ENCODE data around the gene MOCOS.
"Not testable (repeated sequence)": the region's sequence is repeated elsewhere in the genome, so short reads cannot be mapped to it uniquely, and the experiment has no call there.

MOCOS gene, protein sequence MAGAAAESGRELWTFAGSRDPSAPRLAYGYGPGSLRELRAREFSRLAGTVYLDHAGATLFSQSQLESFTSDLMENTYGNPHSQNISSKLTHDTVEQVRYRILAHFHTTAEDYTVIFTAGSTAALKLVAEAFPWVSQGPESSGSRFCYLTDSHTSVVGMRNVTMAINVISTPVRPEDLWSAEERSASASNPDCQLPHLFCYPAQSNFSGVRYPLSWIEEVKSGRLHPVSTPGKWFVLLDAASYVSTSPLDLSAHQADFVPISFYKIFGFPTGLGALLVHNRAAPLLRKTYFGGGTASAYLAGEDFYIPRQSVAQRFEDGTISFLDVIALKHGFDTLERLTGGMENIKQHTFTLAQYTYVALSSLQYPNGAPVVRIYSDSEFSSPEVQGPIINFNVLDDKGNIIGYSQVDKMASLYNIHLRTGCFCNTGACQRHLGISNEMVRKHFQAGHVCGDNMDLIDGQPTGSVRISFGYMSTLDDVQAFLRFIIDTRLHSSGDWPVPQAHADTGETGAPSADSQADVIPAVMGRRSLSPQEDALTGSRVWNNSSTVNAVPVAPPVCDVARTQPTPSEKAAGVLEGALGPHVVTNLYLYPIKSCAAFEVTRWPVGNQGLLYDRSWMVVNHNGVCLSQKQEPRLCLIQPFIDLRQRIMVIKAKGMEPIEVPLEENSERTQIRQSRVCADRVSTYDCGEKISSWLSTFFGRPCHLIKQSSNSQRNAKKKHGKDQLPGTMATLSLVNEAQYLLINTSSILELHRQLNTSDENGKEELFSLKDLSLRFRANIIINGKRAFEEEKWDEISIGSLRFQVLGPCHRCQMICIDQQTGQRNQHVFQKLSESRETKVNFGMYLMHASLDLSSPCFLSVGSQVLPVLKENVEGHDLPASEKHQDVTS

DNA sequence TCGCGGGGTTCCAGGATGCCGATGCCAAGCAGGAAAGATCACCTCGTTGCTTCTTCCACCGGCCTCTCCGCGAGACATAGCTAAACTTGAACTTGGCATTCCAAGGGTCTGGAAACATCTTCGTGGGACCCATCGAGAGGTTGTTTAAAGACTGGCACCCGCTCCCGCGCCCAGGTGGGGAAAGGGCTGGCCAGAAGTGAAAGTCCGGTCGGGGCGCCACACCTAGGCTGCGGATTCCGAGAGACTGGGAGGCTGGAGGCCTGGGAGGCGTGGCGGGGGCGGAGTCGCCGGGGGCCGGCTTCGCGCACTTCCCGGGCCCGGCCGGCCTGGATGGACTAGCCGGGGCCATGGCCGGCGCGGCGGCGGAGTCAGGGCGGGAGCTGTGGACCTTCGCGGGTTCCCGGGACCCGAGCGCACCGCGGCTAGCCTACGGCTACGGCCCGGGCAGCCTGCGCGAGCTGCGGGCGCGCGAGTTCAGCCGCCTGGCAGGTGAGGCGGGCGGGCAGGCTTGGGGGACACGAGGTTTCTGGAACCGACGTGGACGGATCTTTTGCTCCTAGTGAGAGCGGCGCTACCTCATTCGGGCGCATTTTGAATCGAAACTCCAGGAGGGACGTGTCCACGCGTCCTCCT lies at the start of gene MOCOS:
TSS of gene MOCOS (plus strand) at position 305 of the 633 bp plus-strand sequence. CDS start at position 348, 43 bp downstream.
- peak; percentile 58 for DNase-seq

DNA sequence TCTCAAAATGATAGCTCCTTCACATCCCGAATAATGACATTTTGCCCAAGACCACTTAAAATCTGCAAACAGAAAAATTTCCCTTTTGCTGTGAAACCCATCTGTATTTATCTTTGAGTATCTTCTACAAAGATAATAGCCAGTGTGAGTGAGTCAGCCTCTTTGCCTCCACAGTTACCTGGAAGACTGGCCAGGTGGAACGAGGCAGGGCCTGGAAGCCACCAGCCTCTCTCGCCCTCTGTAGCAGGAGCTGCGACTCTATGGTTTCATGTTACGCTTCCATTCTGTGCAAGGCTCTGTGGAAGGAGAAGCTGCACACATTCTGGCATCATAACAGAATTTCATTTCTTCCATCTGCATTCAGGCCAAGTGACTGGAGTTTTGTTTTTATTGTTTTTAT lies 48.1 kb upstream of the MOCOS start:
- no peak for DNase-seq

DNA sequence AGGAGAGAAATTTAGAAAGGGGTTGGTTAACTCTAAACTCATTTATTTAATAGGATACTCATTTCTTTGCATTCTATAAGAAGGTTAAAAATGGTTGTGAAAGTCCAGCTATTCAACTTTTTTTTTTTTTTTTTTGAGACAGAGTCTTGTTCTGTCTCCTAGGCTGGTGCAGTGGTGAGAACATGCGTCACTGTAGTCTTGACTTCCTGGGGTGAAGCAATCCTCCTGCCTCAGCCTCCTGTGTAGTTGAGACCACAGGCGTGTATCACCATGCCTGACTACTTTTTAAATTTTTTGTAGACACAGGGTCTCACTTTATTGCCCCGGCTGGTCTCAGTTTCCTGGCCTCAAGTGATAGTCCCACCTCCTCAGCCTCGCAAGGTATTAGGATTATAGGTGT lies 45.7 kb upstream of the MOCOS start:
- no peak for DNase-seq

DNA sequence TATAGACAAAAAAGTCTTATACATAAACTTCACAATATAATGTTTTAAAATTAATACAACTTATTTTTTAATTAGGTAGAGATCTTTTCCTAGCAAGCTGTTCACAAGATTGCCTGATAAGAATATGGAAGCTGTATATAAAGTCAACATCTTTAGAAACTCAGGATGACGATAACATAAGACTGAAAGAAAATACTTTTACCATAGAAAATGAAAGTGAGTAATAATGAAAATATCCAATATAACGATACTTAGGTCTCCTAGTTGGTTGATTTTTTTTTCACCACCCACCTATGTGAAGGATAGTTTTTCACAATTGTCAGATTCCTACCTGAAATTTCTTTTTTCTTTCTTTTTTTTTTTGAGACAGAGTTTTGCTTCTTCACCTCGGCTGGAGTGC lies 44.5 kb upstream of the MOCOS start:
- no peak for DNase-seq

DNA sequence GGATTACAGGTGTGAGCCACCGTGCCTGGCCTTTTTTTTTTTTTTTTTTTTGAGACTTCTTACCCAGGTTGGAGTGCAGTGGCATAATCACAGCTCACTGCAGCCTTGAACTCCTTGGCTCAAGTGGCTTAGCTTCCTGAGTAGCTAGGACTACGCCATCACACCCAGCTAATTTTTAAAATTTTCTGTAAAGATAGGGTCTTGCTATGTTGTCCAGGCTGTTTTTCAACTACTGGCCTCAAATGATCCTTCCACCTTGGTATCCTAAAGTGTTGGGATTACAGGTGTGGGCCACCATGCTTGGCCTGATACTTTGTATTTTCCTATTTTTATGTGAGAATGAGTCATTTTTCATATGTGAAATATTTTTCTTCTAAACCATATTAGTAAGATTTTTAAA lies 43.9 kb upstream of the MOCOS start:
- no peak for DNase-seq

DNA sequence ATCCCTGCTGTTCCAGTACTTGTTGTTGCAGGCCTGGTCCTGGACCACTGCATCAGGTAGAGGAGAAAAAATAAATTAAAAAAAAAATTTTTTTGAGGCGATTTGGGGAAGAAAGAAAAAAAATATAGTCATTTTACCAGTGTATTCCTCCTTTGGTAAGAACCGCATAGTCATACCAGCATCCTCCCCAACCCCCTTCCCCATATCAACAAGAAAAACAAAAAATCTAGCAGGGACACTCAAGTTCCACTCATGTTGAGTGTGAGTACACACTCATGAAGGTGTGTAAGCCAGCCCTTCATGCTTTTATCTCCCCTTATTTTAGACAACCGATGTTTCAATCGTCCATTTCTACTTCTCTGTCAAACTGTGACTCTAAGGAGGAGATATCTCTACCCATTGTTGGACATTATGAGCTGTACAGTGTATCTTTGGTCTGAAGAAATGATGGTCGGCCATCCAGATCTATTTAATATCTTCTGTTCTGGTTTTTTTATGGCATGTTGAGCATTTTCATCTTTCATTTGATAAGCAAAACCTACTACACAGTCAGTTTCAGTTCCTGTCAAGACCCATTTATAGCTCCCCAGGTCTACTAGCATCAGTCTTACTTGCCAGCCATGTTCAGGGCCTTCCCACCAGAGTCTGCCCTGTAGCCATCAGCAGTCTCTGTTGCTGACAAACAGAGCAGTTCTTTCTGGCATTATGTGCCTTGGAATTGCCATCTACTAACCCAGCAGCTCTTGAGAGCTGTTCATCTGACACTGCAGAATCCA lies 37.6 kb upstream of the MOCOS start:
- no peak for DNase-seq

DNA sequence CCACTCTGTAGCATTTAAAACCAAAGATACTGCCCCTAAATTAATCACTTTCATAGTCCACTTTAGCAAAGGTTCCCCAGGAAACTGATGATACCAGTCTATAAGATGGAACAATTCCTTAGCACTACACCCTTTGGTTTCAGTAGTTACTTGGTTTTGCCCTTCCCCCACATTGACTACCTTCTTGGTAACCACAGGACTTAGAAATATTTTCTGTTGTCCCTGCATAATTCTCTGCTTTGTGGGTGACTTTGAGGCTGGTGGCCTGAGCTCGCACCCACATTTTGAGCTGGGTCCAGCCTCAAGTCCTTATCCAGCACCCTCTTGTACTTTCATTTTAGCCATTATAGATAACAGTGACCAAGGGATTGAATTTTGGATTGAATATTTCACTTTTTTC lies 34.5 kb upstream of the MOCOS start:
- DNase-seq: no peak

DNA sequence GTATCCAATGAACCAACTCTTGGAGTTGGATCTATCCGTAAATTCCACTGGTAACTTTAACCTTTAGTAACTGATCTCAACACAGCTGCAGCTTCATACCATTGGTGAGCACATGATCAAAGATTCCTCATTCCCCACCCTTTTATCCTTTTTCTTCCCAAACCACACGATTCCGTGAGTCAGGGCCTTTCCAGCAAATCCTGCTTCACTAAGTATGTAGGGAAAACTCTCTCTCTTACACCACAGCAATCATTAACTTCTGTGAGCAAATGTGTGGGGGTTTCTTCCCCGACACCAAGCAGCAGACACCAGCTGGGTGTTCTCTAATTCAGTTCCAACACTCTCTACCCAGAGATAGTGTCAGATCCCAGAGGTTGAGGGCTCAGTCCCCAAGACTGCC lies 34.1 kb upstream of the MOCOS start:
- peak; percentile 96 for DNase-seq

DNA sequence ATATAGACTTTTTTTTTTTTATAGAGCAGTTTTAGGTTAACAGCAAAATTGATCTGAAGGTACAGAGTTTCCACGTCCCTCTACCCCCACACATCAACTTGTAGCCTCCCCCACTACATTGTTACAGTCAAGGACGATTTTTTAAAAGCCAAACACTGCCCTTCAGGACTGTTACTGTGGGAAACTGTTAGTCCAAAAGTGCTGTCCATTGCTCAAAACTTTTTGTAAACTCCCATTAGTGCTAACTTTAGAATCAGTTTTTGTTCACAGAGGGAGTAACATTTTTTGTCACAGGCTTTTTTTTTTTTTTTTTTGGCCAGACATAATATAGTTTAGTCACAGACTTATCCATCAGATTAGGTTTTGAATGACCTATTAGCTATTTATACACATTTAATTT lies 33.5 kb upstream of the MOCOS start:
- DNase-seq: no peak

DNA sequence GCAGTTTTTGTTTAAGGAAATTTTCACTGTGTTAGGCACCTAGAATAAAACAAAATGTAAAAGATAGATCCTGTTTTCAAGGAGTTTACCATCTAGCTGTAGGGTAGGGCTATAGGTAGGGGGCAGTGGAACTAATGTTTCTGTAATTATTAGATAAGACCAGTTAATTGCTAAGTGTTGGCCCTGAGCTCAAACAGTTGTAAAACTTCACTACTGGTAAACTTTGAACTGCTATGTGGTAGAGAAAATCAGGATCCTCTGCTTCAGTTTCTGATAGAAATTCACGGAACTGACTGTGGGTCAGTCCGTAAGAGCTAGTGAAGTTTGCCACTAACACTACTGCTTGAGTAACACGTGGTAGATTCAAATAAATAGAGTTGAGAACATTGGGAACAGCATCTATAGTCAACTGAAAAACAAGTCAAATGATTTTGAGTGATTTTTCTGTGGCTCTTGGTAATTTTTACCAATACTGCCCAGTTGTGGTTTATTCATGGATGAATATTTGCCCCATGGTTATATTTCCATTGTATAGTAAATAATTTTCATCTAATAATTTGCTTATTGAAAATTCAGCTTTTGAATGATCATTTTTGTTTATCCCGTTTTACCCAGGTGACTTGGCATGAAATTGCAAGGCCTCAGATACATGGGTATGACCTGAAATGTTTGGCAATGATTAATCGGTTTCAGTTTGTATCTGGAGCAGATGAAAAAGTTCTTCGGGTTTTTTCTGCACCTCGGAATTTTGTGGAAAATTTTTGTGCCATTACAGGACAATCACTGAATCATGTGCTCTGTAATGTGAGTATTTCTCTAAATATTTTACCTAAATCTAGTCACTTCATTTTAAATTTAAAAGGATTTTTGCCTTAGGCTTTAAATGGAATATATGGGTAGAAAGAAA lies 31.2 kb upstream of the MOCOS start:
- DNase-seq: peak; percentile 60

DNA sequence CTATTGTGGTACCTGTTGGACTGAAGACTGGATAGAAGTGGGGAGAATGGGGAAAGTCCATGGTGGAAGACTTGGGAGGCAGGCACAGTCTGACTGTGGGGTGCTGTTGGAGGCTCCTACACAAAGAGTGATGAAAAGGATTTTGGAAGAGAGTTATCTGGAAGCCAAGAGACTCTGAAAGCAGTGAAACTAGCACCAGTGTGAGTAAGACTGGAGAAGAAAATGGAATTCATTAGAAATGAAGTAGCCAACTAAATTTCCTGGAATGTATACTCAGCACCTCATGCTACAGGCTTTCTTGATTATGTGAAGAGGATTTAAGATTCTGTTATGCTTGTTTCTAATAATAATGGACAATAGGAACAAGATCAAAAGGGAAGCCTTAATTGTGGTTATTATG lies 29.9 kb upstream of the MOCOS start:
- peak; percentile 13 for DNase-seq

DNA sequence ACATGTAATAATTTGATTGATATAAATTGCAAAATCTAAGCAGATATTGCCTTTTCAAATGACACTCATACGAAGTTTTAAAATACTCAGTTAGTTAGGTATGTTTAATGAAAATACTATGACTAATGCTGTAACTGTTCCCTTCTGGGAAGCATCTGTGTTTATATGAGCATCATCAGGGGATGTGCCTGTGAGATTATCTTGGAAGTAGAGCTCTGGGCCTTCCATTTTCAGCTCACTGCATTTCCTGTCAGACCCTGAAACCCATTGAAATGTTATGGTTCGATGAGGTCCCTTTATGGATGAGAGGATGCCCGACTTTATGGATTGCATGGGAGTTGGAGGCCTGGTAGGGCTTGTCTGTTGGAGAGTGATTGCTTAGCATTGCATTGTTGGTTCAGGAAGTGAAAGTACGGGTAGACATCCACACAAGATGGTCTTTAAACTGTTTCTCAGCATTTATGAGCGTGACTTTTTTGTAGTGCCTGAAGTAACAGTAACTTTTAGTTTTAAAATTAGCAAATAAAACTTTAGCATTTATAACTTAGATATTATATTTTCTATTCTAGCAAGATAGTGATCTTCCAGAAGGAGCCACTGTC lies 28.9 kb upstream of the MOCOS start:
- peak; percentile 91 for DNase-seq

DNA sequence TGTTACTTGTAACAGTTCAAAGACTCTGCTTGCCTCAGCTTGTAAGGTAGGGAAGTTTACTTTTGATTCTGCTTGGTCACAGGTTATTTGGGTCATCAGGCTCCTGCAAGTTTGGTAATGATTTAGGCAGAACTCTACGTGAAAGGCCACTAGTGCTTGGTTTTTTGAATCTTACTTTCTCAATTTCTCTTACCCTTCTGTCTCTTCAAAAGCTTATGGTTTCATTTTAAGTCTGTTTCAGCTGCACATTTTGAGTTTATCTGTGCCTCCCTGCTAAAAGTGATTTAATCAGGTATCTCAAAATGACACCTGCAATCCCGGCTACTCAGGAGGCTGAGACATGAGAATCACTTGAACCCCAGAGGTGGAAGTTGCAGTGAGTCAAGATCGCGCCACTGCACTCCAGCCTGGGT lies 26.3 kb upstream of the MOCOS start:
- no peak for DNase-seq

DNA sequence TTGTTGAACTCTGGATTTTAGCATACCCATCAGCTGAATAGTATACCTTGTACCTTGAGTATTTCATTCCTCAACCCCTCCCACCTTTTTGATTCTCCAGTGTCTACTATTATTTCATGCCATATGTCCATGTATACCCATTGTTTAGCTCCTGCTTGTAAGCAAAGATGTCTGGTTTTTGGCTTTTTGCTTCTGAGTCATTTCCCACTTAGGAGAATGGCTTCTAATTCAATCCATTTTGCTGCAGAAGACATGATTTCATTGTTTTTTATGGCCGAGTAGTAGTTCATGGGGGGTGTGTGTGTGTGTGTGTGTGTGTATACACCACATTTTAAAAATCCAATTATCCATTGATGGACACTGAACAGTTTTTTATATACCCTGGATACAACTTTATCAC lies 24.3 kb upstream of the MOCOS start:
- DNase-seq: no peak

DNA sequence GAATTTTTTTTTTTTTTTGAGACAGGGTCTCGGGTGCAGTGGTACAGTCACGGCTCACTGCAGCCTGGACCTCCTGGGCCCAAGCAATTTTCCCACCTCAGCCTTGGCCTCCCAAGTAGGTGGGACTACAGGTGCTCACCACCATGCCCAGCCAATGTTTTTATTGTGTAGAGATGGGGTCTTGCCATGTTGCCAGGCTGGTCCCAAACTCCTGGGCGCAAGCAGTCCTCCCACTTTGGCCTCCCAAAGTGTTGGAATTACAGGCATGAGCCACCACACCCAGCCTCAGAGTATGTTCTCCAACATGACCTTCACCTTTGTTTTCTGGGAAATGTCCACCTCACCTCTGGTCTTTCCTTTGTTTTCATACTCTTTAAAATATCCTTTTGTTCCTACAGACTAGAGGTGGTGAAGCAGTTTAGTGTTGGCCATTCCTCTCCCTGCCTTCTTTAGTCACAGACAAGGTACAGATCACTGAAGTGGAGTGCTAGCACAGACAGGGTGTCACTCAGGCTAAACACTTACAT lies 19.5 kb upstream of the MOCOS start:
- no peak for DNase-seq

DNA sequence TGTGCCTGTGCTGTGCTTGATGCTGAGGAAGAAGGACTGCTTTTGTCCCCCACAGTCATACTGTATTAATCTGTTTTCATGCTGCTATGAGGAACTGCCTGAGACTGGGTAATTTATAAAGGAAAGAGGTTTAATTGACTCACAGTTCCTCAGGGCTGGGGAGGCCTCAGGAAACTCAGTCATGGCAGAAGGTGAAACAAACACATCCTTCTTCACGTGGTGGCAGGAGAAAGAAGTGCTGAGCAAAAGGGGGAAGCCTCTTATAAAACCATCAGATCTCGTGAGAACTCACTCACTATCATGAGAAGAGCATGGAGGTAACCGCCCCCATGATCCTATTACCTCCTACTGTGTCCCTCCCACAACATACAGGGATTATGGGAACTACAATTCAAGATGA lies 19.0 kb upstream of the MOCOS start:
- not testable (repeated sequence) for DNase-seq

DNA sequence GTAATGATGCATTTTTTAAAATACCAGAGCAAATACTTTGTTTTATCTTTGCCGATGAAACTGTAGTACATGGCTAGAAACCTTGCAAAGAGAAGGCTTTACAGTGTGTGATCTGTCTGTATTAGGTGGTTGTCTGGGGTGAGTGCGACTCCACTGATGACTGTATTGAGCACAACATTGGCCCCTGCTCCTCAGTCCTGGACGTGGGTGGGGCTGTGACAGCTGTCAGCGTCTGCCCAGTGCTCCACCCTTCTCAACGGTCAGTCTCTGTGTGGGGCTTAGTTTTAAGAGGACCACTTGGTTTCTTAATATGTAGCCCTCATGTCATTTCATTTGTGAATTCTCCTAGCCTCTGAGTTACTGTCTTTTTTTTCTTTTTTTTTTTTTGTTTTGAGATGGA lies 17.4 kb upstream of the MOCOS start:
- DNase-seq: no peak

DNA sequence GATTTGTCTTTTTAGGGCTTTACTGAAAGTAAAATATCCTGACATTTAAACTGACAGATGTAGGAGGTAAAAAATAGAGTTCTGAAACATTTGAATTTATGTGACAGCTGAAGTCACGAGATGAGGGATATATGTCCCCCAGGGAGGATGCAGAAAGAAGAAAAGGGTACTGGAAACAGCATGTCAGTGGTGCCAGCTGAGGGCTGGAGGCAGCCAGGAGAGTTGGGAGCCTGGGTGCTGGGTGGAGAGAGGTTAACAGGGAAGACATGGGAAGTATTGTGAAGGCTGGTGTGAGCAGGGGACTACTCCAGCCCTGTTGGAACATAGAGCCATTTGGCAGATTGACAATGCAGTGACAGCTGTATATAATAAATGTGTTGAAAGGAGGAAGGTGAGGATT lies 11.8 kb upstream of the MOCOS start:
- DNase-seq: no peak

DNA sequence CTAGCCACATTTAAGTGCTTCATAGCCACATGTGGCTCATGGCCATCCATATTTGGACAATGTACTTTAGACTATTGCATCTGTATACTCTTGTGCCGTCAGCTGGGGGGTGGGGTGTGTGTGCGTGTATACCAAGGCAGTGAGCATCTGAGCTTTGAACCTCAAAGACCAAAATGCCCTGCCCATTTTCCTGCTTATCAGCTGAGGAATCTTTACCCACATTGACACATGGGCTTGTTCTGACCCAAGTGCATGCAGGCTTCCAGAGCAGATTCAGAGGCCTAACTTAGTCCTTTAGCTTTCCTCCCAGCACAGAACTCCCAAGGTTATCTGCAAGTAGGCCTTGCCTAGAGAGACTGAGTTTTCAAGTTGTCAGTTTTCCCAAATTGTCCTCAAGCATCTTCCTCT lies 11.1 kb upstream of the MOCOS start:
- no peak for DNase-seq

DNA sequence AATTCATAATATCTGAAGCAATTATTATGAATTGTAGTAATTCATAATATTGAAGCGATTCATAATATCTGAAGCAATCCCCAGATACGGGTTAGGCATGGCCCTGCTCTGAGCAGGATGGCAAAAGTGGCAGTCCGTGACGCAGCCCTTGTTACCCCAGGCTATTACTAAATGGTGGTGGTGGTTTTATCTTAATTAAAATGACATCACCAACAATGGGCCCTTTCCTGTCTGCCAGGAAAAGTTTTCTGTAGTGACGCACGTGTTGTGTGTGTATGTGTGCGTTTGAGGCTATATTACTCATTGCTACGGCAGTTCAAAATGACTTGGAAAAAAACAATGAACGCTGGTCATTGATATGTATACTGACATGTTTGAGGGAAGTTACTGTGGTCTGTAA lies 10.6 kb upstream of the MOCOS start:
- DNase-seq: no peak

DNA sequence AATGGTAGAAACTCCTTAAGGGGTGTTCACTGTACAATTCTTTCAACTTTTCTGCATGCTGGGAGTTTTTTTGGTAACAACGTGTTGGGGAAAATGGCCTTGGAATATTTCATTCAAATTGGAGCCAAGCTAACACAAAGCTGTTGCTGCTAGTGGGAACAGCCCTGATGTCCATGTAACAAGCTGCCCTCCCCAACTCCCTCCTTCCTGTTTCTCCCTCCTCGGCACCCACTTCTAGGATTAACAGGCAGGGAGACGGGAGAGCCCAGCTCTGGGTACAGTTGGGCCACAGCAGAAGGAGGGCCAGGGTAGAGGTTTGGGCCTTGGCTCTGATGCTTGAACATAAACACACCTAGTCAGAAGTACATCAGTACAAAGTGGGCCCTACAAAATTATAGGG lies 9.4 kb upstream of the MOCOS start:
- no peak for DNase-seq

Measured in HCEC 1CT (cell line).